GM21786 (cell line): ENCODE results near the gene SERPINC1.
"Not testable (repeated sequence)": the region's sequence is repeated elsewhere in the genome, so short reads cannot be mapped to it uniquely, and the experiment has no call there.

Experiments
- ATAC-seq: cut with Tn5 transposase; IDR thresholded peaks from one replicate; pipeline ENCODE4 v1.9.1; 2021; ENCODE audit not compliant: unreplicated experiment

The SERPINC1 gene

GRCh38 chr1:173917149-173917548 lies at the start of gene SERPINC1:
SERPINC1 (minus strand) TSS chr1:173917327; CDS start chr1:173917259, 68 bp downstream.
- ATAC-seq: no peak

- not testable (repeated sequence) for ATAC-seq
Observed at GRCh38 chr1:173965896-173966295, 48.8 kb upstream of the SERPINC1 start.

GRCh38 chr1:173963477-173963876 lies 46.4 kb upstream of the SERPINC1 start:
- ATAC-seq: no peak

- no peak for ATAC-seq
Observed at GRCh38 chr1:173960625-173961024, 43.5 kb upstream of the SERPINC1 start.

- no peak for ATAC-seq
Observed at GRCh38 chr1:173954179-173954578, 37.1 kb upstream of the SERPINC1 start.

GRCh38 chr1:173948594-173948993 lies 31.5 kb upstream of the SERPINC1 start:
- ATAC-seq: no peak

- ATAC-seq: no peak
Observed at GRCh38 chr1:173946380-173946921, 29.3 kb upstream of the SERPINC1 start.

- peak; percentile 53 for ATAC-seq
Observed at GRCh38 chr1:173937062-173937461, 19.9 kb upstream of the SERPINC1 start.

GRCh38 chr1:173934440-173934839 lies 17.3 kb upstream of the SERPINC1 start:
- ATAC-seq: no peak

GRCh38 chr1:173930541-173930940 lies 13.4 kb upstream of the SERPINC1 start:
- ATAC-seq: not testable (repeated sequence)

- no peak for ATAC-seq
Observed at GRCh38 chr1:173925306-173926242, 8.4 kb upstream of the SERPINC1 start.

- no peak for ATAC-seq
Observed at GRCh38 chr1:173920861-173921260, 3.7 kb upstream of the SERPINC1 start.

- no peak for ATAC-seq
Observed at GRCh38 chr1:173917635-173918493, 737 bp upstream of the SERPINC1 start.

GRCh38 chr1:173916667-173917066 lies 460 bp downstream of the SERPINC1 start:
- no peak for ATAC-seq

- ATAC-seq: no peak
Observed at GRCh38 chr1:173915596-173915995, 1.5 kb downstream of the SERPINC1 start.

- no peak for ATAC-seq
Observed at GRCh38 chr1:173914366-173914871, 2.7 kb downstream of the SERPINC1 start.

GRCh38 chr1:173913111-173913510 lies 4.0 kb downstream of the SERPINC1 start:
- ATAC-seq: no peak

- ATAC-seq: no peak
Observed at GRCh38 chr1:173903827-173904531, 13.1 kb downstream of the SERPINC1 start.

GRCh38 chr1:173900992-173901391 lies 16.1 kb downstream of the SERPINC1 start:
- ATAC-seq: no peak

- no peak for ATAC-seq
Observed at GRCh38 chr1:173900427-173900826, 16.7 kb downstream of the SERPINC1 start.

GRCh38 chr1:173894189-173894588 lies 22.9 kb downstream of the SERPINC1 start:
- ATAC-seq: no peak
